Testis (tissue), 2 donors: Measurements from ENCODE around the gene ATM.

Experiments
- POLR2A ChIP-seq: fragments of 450-650 bp; IDR thresholded peaks from one replicate; pipeline ENCODE4 v1.6.1; 2017; ENCODE audit warnings: antibody characterized with exemption, mild to moderate bottlenecking, moderate library complexity
- TF ChIP-seq, protein P1 (sequence below), 3 experiments: fragments of 450-650 bp in 2 of 3; fragments of 200-600 bp in 1 of 3; sonication (generic) in 1 of 3; IDR thresholded peaks; one replicate each; pipeline ENCODE4 v1.5.1; 2016 to 2019; ENCODE audit warnings: antibody characterized with exemption in 3 of 3, mild to moderate bottlenecking in 2 of 3, moderate library complexity in 1 of 3

DNA sequence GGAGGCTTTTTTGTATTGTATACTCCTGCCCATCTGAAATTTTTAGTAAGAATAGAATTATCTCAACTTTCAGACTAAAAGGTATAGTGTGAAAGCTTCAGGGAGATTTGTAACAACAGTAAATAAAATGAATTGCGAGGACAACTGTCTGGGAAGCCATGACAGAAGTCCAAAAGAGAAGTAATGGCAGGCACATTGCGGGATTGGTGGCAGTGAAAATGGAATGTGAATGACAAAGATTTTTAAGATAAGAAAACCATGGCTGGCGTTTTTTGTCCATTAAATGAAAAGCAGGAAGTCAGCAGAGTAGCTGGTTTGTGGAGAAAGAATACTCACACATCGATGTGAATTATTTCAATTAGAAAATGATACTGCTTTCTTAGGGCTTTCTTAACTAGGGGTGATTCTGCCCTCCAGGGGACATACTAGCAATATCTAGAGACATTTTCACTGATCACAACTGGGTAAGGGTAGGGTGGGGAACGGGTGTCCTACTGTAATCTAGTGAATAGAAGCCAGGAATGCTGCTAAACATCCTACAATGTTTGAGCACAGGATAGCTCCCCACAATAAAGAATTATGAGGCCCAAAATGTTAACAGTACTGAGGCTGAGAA lies 2.0 kb upstream of the ATM start:
- TF ChIP-seq, protein P1, sequence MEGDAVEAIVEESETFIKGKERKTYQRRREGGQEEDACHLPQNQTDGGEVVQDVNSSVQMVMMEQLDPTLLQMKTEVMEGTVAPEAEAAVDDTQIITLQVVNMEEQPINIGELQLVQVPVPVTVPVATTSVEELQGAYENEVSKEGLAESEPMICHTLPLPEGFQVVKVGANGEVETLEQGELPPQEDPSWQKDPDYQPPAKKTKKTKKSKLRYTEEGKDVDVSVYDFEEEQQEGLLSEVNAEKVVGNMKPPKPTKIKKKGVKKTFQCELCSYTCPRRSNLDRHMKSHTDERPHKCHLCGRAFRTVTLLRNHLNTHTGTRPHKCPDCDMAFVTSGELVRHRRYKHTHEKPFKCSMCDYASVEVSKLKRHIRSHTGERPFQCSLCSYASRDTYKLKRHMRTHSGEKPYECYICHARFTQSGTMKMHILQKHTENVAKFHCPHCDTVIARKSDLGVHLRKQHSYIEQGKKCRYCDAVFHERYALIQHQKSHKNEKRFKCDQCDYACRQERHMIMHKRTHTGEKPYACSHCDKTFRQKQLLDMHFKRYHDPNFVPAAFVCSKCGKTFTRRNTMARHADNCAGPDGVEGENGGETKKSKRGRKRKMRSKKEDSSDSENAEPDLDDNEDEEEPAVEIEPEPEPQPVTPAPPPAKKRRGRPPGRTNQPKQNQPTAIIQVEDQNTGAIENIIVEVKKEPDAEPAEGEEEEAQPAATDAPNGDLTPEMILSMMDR (IDR thresholded peaks at IDR 0.05) = no peak
- no peak for TF ChIP-seq POLR2A
